Stimulated activated CD8-positive, alpha-beta memory T cell treated with anti-CD3 and anti-CD28 coated beads, Interleukin-7, amount 100 ng/mL, for 4 hours (primary cell): ENCODE data around the gene SCLY.

Experiments
- DNase-seq, 2 donors: peaks; one replicate each; pipeline ENCODE4 v3.0.0-alpha.2; 2020; ENCODE audit warnings: low read depth in 2 of 2

SCLY gene

DNA sequence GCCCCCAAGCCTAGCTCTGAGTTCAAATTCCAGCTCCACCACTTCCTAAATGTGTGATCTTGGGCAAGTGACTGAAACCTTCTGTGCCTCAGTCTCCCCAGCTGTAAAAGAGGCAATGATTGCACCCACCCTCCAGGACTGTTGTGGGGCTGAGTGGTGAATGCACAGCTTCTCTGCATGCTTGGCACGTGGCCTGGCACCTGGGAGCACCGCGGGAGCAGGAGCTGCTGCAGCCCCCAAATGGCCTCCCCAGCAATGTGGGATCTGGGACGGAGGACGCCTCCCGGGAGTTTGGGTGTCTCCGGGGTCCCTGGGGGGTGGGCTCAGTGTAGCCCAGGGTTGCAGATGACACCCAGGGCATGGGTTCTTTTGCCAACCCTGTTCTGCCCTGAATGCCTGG is 79.2 kb downstream of the SCLY start:
- no peak for DNase-seq

DNA sequence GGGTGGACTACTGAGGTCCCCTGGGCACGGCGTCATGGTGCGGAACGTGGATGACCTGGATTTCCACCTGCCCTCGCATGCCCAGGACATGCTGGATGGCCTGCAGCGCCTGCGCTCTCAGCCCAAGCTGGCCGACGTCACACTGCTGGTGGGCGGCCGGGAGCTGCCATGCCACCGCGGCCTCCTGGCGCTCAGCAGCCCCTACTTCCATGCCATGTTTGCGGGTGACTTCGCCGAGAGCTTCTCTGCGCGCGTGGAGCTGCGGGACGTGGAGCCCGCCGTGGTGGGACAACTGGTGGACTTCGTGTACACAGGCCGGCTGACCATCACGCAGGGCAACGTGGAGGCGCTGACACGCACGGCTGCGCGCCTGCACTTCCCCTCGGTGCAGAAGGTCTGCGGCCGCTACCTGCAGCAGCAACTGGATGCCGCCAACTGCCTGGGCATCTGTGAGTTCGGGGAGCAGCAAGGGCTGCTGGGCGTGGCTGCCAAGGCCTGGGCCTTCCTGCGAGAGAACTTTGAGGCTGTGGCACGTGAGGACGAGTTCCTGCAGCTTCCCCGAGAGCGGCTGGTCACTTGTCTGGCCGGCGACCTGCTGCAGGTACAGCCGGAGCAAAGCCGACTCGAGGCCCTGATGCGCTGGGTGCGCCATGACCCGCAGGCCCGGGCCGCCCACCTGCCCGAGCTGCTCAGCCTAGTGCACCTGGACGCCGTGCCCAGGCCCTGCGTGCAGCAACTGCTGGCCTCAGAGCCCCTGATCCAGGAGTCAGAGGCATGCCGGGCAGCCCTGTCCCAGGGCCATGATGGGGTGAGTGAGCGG is 80.1 kb downstream of the SCLY start:
- no peak for DNase-seq

DNA sequence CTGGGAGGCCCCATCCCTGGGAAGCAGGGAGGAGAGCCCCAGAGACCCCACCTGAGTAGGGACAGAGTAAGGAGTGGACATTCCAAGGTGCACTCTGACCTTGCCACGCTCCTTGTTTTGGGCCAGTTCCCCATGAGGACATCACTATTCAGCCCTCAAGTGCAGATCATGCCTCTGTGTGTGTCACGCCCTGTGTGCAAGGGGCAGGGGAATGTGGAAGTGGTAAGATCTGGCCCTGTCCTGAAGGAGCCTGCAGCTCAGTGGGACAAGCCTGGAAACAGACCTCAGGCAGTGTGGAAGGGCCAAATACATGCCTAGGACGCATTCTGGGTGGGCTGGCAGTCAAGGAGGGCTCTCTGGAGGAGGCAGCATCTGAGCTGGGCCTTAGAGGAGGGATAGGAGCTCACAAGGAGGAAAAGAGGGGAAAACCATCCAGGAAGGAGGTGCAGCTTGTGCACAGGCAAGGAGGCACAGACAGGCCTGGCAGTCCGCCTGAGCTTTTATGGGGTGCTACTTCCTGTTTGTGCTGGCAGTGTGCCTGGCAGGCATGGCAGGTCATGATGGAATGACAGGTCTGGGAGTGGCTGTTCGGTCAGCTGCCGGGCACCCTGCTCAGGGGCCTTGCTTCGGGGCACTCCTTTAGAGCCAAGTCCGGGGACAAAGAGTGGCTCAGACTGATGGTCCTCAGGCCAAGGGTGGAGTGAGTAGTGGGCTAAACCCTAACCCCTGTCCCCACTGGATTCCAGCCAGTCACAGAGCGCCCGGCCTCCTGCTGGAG is 80.9 kb downstream of the SCLY start:
- DNase-seq, result no peak

DNA sequence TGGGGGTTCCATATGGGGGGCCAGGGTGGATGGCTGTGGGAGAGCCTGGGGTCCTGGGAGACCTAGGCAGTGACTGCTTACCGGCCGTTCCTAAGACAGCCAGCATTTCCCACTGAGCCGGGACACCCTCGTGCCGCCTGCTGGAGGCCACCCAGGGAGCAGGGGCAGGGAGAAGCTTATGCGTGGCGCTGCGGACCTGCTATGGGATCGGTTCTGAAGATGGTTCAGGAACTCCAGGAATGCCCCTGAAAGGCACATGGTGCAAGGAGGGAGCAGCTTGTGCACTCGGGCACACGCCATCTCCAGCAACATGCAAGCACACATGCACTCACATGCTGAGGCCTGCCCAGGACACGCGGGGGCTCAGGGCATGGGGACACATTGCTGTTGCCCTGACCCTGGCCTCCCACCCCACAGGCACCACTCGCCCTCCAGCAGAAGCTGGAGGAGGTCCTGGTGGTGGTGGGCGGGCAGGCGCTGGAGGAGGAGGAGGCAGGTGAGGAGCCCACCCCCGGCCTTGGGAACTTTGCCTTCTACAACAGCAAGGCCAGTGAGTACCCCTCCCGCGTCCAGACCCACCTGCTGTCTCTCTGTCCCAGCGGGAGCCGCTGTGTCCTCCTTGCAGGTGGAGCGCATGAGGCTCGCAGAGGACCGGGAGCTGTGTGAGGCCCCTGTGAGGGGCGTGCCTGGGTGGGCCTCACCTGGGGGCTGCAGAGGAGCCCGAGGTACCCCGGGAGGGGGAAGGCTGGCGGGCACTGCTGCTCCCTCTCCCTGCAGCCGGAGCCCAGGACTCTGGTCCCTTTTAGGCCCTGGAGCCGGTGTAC is 81.8 kb downstream of the SCLY start:
- DNase-seq, result no peak

DNA sequence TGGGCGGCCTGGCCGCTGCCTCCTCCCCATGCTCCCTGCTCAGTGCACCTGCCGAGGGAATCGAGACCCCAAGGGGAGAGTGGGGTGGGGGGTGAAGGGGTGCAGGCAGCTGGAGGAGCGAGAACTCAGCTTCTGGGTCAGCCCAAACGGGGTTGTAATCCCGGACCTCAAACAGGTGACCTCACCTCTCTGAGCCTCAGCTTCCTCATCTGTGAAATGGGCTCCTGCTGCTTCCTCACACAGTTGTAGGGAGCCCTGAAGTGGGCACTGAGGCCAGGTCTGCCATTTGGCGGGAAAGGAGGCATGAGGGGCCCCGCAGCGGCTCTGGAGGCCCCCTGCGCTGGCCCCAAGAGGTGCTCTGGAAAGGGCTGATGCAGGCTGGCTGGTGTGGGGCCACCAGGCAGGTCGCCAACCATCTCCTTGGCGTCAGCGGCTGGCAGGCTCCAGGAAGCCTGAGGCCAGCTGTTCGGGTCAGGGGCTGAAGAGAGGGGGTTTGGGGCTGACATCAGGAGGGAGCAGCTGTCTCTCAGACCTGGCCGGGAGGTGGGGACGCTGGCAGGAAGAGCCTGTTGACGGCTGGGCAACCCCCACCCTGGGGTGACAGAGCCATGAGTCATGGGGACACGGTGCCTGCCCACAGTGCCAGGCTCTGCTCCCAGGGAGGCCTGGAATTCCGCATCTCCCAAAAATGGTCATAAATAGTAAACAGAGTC is 82.6 kb downstream of the SCLY start:
- no peak for DNase-seq

DNA sequence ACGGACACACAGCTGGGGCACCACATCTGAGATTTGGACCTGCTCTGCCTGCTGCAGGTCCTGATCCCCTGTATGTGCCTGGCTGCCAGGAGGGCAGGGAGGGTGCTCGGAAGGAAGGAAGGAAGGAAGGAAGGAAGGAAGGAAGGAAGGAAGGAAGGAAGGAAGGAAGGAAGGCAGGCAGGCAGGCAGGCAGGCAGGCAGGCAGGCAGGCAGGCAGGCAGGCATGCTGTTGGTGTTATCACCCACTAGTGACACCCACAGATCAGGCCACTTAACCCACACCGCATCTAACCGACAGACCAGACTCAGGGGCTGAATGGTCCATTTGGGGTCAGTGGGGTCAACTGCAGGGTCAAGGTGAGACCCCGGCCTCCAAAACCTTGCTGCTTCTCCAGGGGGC is 83.5 kb downstream of the SCLY start:
- no peak for DNase-seq

DNA sequence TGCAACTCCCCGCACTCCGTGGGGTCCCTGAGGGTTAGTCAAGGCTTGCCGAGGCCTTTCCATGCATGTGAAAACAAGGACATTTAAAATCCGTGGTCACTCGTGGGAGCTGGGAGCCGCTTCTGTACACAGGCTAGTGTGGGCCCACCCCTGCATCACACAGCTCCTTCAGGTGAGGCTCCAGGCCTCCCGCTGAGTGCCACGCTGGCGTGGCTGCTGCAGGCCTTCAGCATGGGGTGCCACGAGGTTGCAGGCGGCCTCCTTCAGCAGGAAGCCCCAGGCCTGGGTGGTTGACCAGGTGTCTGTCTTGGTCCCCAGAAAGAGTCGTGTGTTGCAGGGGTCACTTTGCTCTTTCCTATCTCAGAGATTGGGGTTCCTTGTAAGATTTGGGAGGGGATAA is 84.2 kb downstream of the SCLY start:
- DNase-seq, result no peak

DNA sequence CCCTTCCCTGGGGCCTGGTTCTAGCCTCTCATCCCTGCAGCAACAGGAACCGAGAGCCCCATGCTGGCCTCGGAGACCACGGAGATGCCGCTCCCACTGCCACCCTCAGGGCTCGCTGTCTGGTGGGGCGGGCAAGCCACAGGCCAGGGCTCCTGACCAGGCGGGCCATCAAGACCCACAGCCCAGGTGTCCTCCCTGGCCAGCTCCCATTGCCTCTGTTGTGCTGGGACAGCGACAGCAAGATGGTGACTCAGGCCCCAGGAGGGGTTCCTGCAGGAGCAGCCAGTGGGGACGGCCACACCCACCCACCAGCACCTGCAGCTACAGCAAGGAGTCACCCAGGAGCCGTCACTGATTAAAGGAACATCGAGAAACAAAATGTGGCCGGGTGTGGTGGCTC is 85.0 kb downstream of the SCLY start:
- DNase-seq, result no peak

DNA sequence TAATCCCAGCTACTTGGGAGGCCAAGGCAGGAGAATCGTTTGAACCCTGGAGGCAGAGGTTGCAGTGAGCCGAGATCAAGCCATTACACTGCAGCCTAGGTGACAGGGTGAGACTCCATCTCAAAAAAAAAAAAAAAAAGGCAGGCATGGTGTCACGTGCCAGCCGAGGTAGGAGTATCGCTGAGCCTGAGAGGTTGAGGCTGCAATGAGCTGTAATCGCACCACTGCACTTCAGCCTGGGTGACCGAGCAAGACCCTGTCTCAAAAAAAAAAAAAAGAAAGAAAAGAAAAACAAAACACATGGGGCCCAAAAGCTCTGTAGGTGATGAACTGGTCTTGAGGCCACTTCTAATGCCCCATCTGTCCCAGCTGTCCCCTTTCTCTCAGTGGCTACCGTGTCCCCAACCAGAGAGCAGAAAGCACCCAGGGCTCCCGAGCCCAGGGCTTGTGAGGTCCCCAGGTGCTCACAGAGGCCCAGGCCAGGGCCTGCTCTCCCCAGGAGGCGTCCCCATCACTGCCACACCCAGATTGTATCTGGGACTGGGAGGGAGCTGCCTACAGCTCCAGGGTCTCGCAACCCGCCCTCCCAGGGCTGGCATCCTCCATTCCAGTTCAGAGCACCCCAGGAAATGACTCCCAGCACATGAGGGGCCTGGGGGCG is 86.2 kb downstream of the SCLY start:
- no peak for DNase-seq

DNA sequence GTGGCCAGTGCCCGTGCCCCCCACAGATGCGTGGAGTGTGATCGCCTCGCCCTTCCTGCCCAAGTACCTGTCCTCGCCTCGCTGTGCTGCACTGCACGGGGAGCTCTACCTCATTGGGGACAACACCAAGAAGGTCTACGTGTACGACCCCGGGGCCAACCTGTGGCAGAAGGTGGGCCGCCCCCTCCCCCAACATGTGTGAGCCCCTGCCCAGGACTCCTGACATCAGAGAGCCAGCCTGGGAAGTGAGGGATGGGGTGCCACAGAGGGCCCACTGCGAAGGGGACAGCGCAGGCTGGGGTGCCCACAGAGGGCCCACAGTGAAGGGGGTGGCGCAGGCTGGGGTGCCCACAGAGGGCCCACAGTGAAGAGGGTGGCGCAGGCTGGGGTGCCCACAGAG is 88.2 kb downstream of the SCLY start:
- no peak for DNase-seq
